GM04503 (cell line): ENCODE data around the gene FBXO44.

Source experiments
- DNase-seq: peaks from one replicate; pipeline ENCODE4 v3.0.0-alpha.2; 2012; ENCODE audit warnings: low read depth

The FBXO44 gene

GRCh38 chr1:11659748-11660147 lies 5.1 kb downstream of the FBXO44 start:
- DNase-seq, result no peak

GRCh38 chr1:11661103-11661502 lies 6.4 kb downstream of the FBXO44 start:
- DNase-seq, result no peak

GRCh38 chr1:11664336-11665065 lies 9.8 kb downstream of the FBXO44 start:
- DNase-seq, result no peak

GRCh38 chr1:11668516-11668915 lies 13.8 kb downstream of the FBXO44 start:
- no peak for DNase-seq

GRCh38 chr1:11670747-11671146 lies 16.1 kb downstream of the FBXO44 start:
- no peak for DNase-seq

- DNase-seq, result no peak
Measured at GRCh38 chr1:11671205-11671543, 16.5 kb downstream of the FBXO44 start.

GRCh38 chr1:11671544-11672286 lies 17.0 kb downstream of the FBXO44 start:
- DNase-seq, result no peak

- DNase-seq, result no peak
Measured at GRCh38 chr1:11673089-11673769, 18.6 kb downstream of the FBXO44 start.

- no peak for DNase-seq
Measured at GRCh38 chr1:11674488-11674887, 19.8 kb downstream of the FBXO44 start.

- no peak for DNase-seq
Measured at GRCh38 chr1:11675325-11675724, 20.6 kb downstream of the FBXO44 start.

GRCh38 chr1:11676386-11677103 lies 21.9 kb downstream of the FBXO44 start:
- no peak for DNase-seq

- no peak for DNase-seq
Measured at GRCh38 chr1:11678442-11678841, 23.8 kb downstream of the FBXO44 start.

- no peak for DNase-seq
Measured at GRCh38 chr1:11680270-11681070, 25.8 kb downstream of the FBXO44 start.

GRCh38 chr1:11681071-11681771 lies 26.5 kb downstream of the FBXO44 start, which contains the start of gene MAD2L2:
TSS of gene MAD2L2 (minus strand) at chr1:11681148. CDS start at chr1:11680601, 547 bp downstream.
- no peak for DNase-seq

GRCh38 chr1:11682287-11682771 lies 27.7 kb downstream of the FBXO44 start:
- DNase-seq, result no peak

GRCh38 chr1:11682799-11683198 lies 28.1 kb downstream of the FBXO44 start:
- no peak for DNase-seq

- no peak for DNase-seq
Measured at GRCh38 chr1:11684070-11684469, 29.4 kb downstream of the FBXO44 start.

- DNase-seq, result no peak
Measured at GRCh38 chr1:11685210-11685752, 30.6 kb downstream of the FBXO44 start.

- no peak for DNase-seq
Measured at GRCh38 chr1:11688506-11688905, 33.8 kb downstream of the FBXO44 start.
